B cell (primary cell): ENCODE data around the gene DNAH10. TPM values are rescaled to one million over a fixed set of nuclear protein-coding genes. Genes with fewer than 3 reads are reported as not detected.

Experiments used
- ATAC-seq: fragments of 200-7000 bp; cut with Tn5 transposase; one replicate; pipeline ENCODE4 v1.10.0; 2021; ENCODE audit warnings: low read depth, mild to moderate bottlenecking, moderate number of reproducible peaks, moderate library complexity
- CTCF ChIA-PET: fragments of 350-600 bp; sonication (Branson Sonifier 250); formaldehyde crosslinking; loops from one replicate; lab custom pipeline; 2021; ENCODE audit warnings: antibody characterized with exemption, inconsistent platforms; lab: Charles Lee
- POLR2A ChIA-PET: fragments of 350-600 bp; sonication (Branson Sonifier 250); formaldehyde crosslinking; loops from one replicate; lab custom pipeline; 2021; ENCODE audit warnings: antibody characterized with exemption; lab: Charles Lee
- DNase-seq: peaks from one replicate; pipeline ENCODE4 v3.0.0; 2013
- H2AFZ ChIP-seq: 2 replicates; pipeline ENCODE4 v1.6.1; 2012; ENCODE audit warnings: mild to moderate bottlenecking, low read depth, low read length; ENCODE audit not compliant: insufficient read depth, poor library complexity, severe bottlenecking
- H3K27ac ChIP-seq, 2 donors: 1 replicate in 1 of 2; 2 replicates in 1 of 2; pipeline ENCODE4 v1.5.1; 2012 to 2013; ENCODE audit warnings: low read length in 2 of 2, mild to moderate bottlenecking in 2 of 2, moderate library complexity in 1 of 2
- H3K27me3 ChIP-seq, 4 experiments: fragments of 200-600 bp in 1 of 4; sonication (generic) in 1 of 4; replicated peaks in 1 of 4; 1 replicate in 2 of 4; 2 replicates in 2 of 4; pipeline versions ENCODE4 v1.6.1 to v1.7.0; 2013 to 2016; ENCODE audit warnings: low read length in 3 of 4, mild to moderate bottlenecking in 2 of 4, mixed read lengths in 1 of 4, moderate library complexity in 1 of 4; ENCODE audit not compliant: insufficient read depth in 4 of 4, control insufficient read depth in 3 of 4; ENCODE audit errors: control extremely low read depth in 1 of 4
- H3K36me3 ChIP-seq, 2 experiments: replicated peaks in 1 of 2; 1 replicate in 1 of 2; 2 replicates in 1 of 2; pipeline versions ENCODE4 v1.6.1 to v1.7.1; 2013; ENCODE audit warnings: low read length in 1 of 2; ENCODE audit not compliant: insufficient read depth in 2 of 2, control insufficient read depth in 1 of 2; ENCODE audit errors: control extremely low read depth in 1 of 2, extremely low read depth in 1 of 2
- H3K4me1 ChIP-seq, 2 donors: fragments of 200-600 bp in 1 of 2; sonication (generic) in 1 of 2; 1 replicate in 1 of 2; 2 replicates in 1 of 2; pipeline versions ENCODE4 v1.5.1 to v1.6.1; 2013 to 2017; ENCODE audit warnings: low read length in 2 of 2; ENCODE audit not compliant: control insufficient read depth in 2 of 2, insufficient read depth in 2 of 2
- H3K4me2 ChIP-seq: replicated peaks from 2 replicates; pipeline ENCODE3; 2012; ENCODE audit warnings: mild to moderate bottlenecking, low read depth, low read length; ENCODE audit not compliant: poor library complexity, severe bottlenecking
- H3K4me3 ChIP-seq, 5 experiments: fragments of 200-600 bp in 1 of 5; sonication (generic) in 1 of 5; 1 replicate in 3 of 5; 2 replicates in 2 of 5; pipeline versions ENCODE4 v1.5.1 to v1.7.0; 2011 to 2016; ENCODE audit warnings: low read length in 4 of 5, mild to moderate bottlenecking in 4 of 5, low read depth in 2 of 5, control low read depth in 1 of 5, moderate library complexity in 1 of 5; ENCODE audit not compliant: insufficient read depth in 1 of 5; ENCODE audit errors: control extremely low read depth in 1 of 5, extremely low read depth in 1 of 5
- H3K79me2 ChIP-seq: fragments of 200-600 bp; sonication (generic); one replicate; pipeline ENCODE4 v1.6.0; 2016; ENCODE audit warnings: low read length; ENCODE audit not compliant: control insufficient read depth, insufficient read depth
- H3K9ac ChIP-seq: fragments of 200-600 bp; sonication (generic); 2 replicates; pipeline ENCODE4 v1.6.1; 2017; ENCODE audit warnings: mild to moderate bottlenecking, low read length, moderate library complexity
- H3K9me3 ChIP-seq, 3 donors: one replicate each; pipeline versions ENCODE4 v1.6.1 to v1.7.1; 2013; ENCODE audit warnings: low read length in 2 of 3; ENCODE audit not compliant: control insufficient read depth in 2 of 3, insufficient read depth in 1 of 3; ENCODE audit errors: control extremely low read depth in 1 of 3
- H4K20me1 ChIP-seq: 2 replicates; pipeline ENCODE4 v1.6.0; 2012; ENCODE audit warnings: mild to moderate bottlenecking, low read length; ENCODE audit not compliant: insufficient read depth, control insufficient read depth, poor library complexity, severe bottlenecking
- H3K27ac Mint-ChIP-seq: one replicate; pipeline ENCODE4 v1.8.0; 2021; ENCODE audit warnings: mixed read lengths
- H3K27me3 Mint-ChIP-seq: one replicate; pipeline ENCODE4 v1.8.0; 2021; ENCODE audit warnings: mixed read lengths
- H3K4me1 Mint-ChIP-seq: one replicate; pipeline ENCODE4 v1.8.0; 2021; ENCODE audit warnings: mixed read lengths
- H3K4me3 Mint-ChIP-seq: one replicate; pipeline ENCODE4 v1.8.0; 2021; ENCODE audit warnings: mixed read lengths
- H3K9me3 Mint-ChIP-seq: one replicate; pipeline ENCODE4 v1.8.0; 2022; ENCODE audit warnings: mixed read lengths; ENCODE audit not compliant: insufficient read depth
- EZH2 ChIP-seq: IDR thresholded peaks from 2 replicates; pipeline ENCODE4 v1.6.1; 2012; ENCODE audit warnings: borderline replicate concordance, low read depth, mild to moderate bottlenecking, moderate library complexity, low read length; ENCODE audit not compliant: insufficient read depth, poor library complexity, severe bottlenecking
- WGBS: methylation state at CpG from one replicate; pipeline ENCODE4 v1.1.5; 2013; ENCODE audit warnings: missing lambda C conversion rate; ENCODE audit not compliant: insufficient coverage; 5-methylcytosine and 5-hydroxymethylcytosine counted together
- intact Hi-C: fragments of 100-400 bp; cut with micrococcal nuclease; formaldehyde crosslinking; loops from one replicate; pipeline ENCODE4 v1.10.0; 2022
- polyA plus RNA-seq: library from polyadenylated mRNA; depleted of rRNA; stranded (reverse); fragments of >200 nt; gene quantifications from 2 replicates; pipeline ENCODE4 v1.2.3, GENCODE V29; 2012
- total RNA-seq, 2 donors: library from RNA; stranded (reverse); fragments of 120-200 nt in 1 of 2; gene quantifications; 1 replicate in 1 of 2; 2 replicates in 1 of 2; pipeline versions ENCODE4 v1.2.3 to v1.2.4, GENCODE V29; 2013 to 2022
- TF ChIP-seq, protein P1 (sequence below): fragments of 200-600 bp; IDR thresholded peaks from one replicate; pipeline ENCODE4 v1.8.0; 2022; ENCODE audit warnings: antibody characterized with exemption, mild to moderate bottlenecking

DNAH10 gene
- total and polyA plus RNA-seq, 2 donors (not counting 1 experiment from before 2014, with no cell fraction given) = 0.24 to 0.99 TPM

GRCh38 chr12:123847019-123847418 lies 84.9 kb downstream of the DNAH10 start:
- no peaks in the 10 kb centered on the region for H3K36me3 ChIP-seq
- no peak overlapping the region for H3K9ac ChIP-seq
- DNase-seq = no peak
- no peak overlapping the region for H3K4me2 ChIP-seq
- H2AFZ ChIP-seq = no peak overlapping the region
- POLR2A ChIA-PET = no interaction called here
- no peaks in the 10 kb centered on the region for H4K20me1 ChIP-seq
- Mint-ChIP-seq H3K9me3 (no peaks in the 10 kb centered on the region), H3K27me3 (no peaks in the 10 kb centered on the region), H3K27ac (no peak overlapping the region), H3K4me1 (no peaks in the 10 kb centered on the region), H3K4me3 (no peak overlapping the region)
- no peak overlapping the region for H3K27ac ChIP-seq
- CTCF ChIA-PET = no interaction called here
- WGBS = 73% methylated on average over 1 of the region's 2 CpGs
- H3K27me3 ChIP-seq = no peaks in the 10 kb centered on the region
- H3K4me3 ChIP-seq = no peak overlapping the region
- no peaks in the 10 kb centered on the region for H3K4me1 ChIP-seq
- no peak for TF ChIP-seq EZH2
- TF ChIP-seq, protein P1, sequence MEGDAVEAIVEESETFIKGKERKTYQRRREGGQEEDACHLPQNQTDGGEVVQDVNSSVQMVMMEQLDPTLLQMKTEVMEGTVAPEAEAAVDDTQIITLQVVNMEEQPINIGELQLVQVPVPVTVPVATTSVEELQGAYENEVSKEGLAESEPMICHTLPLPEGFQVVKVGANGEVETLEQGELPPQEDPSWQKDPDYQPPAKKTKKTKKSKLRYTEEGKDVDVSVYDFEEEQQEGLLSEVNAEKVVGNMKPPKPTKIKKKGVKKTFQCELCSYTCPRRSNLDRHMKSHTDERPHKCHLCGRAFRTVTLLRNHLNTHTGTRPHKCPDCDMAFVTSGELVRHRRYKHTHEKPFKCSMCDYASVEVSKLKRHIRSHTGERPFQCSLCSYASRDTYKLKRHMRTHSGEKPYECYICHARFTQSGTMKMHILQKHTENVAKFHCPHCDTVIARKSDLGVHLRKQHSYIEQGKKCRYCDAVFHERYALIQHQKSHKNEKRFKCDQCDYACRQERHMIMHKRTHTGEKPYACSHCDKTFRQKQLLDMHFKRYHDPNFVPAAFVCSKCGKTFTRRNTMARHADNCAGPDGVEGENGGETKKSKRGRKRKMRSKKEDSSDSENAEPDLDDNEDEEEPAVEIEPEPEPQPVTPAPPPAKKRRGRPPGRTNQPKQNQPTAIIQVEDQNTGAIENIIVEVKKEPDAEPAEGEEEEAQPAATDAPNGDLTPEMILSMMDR = no peak
- H3K79me2 ChIP-seq = no peaks in the 10 kb centered on the region
- intact Hi-C loops = no loop called here
- no peak for ATAC-seq
- H3K9me3 ChIP-seq = no peaks in the 10 kb centered on the region

GRCh38 chr12:123847876-123848275 lies 85.8 kb downstream of the DNAH10 start:
- CTCF ChIA-PET = no interaction called here
- H3K27me3 ChIP-seq = no peaks in the 10 kb centered on the region
- H4K20me1 ChIP-seq = no peaks in the 10 kb centered on the region
- 95% methylated on average over 7 of the region's 8 CpGs for WGBS
- Mint-ChIP-seq H3K4me3 (no peak overlapping the region), H3K27ac (no peak overlapping the region), H3K9me3 (no peaks in the 10 kb centered on the region), H3K4me1 (no peaks in the 10 kb centered on the region), H3K27me3 (no peaks in the 10 kb centered on the region)
- TF ChIP-seq, protein P1 = no peak
- no peak for TF ChIP-seq EZH2
- intact Hi-C loops = no loop called here
- no peak for DNase-seq
- H3K27ac ChIP-seq = no peak overlapping the region
- no peaks in the 10 kb centered on the region for H3K36me3 ChIP-seq
- ATAC-seq = no peak
- H3K4me1 ChIP-seq = no peaks in the 10 kb centered on the region
- no peaks in the 10 kb centered on the region for H3K9me3 ChIP-seq
- no peaks in the 10 kb centered on the region for H3K79me2 ChIP-seq
- no peak overlapping the region for H3K4me2 ChIP-seq
- H3K9ac ChIP-seq = no peak overlapping the region
- H3K4me3 ChIP-seq = no peak overlapping the region
- POLR2A ChIA-PET = no interaction called here
- no peak overlapping the region for H2AFZ ChIP-seq
